GM12892 (cell line): ENCODE results near the gene SLAMF7.
A peak's percentile ranks its signal among the peaks of the same experiment; 100 is the strongest.
"Not testable (repeated sequence)": the region's sequence is repeated elsewhere in the genome, so short reads cannot be mapped to it uniquely, and the experiment has no call there.

Source experiments
- DNase-seq: peaks from one replicate; pipeline ENCODE4 v3.0.0; 2011; ENCODE audit not compliant: insufficient read length
- FAIRE-seq: peaks from 2 replicates; lab custom pipeline; 2011; peaks lifted over from hg19 to GRCh38; lab: Jason Lieb, UNC
- POLR2A ChIP-seq: IDR thresholded peaks from 2 replicates; pipeline ENCODE4 v1.6.1; 2011; ENCODE audit warnings: low read depth, low read length, control low read depth
- POLR2AphosphoS5 ChIP-seq: IDR thresholded peaks from 2 replicates; pipeline ENCODE4 v1.6.1; 2011; ENCODE audit warnings: low read depth, low read length, control low read depth
- TAF1 ChIP-seq: IDR thresholded peaks from 2 replicates; pipeline ENCODE4 v1.6.1; 2011; ENCODE audit warnings: low read depth, mild to moderate bottlenecking, control low read depth, low read length, borderline replicate concordance

The SLAMF7 gene

GRCh38 chr1:160723332-160723731 is 15.7 kb upstream of the SLAMF7 start:
- TF ChIP-seq POLR2AphosphoS5 (no peak), TAF1 (no peak), POLR2A (no peak)
- no peak for FAIRE-seq
- no peak for DNase-seq

- DNase-seq: no peak
- FAIRE-seq: peak; percentile 70
- TF ChIP-seq POLR2AphosphoS5 (no peak), POLR2A (no peak), TAF1 (no peak)
Measured at GRCh38 chr1:160724465-160725242, 14.4 kb upstream of the SLAMF7 start.

- peak; percentile 68 for TF ChIP-seq POLR2A
- TF ChIP-seq TAF1: no peak
- peak; percentile 57 for TF ChIP-seq POLR2AphosphoS5
- FAIRE-seq (peak; percentile 70), DNase-seq (no peak)
Measured at GRCh38 chr1:160726114-160726497, 12.9 kb upstream of the SLAMF7 start.

- FAIRE-seq: peak; percentile 97
- TF ChIP-seq POLR2A (no peak), TAF1 (no peak), POLR2AphosphoS5 (no peak)
- DNase-seq: peak; percentile 41
Measured at GRCh38 chr1:160726498-160727315, 12.3 kb upstream of the SLAMF7 start.

DNA sequence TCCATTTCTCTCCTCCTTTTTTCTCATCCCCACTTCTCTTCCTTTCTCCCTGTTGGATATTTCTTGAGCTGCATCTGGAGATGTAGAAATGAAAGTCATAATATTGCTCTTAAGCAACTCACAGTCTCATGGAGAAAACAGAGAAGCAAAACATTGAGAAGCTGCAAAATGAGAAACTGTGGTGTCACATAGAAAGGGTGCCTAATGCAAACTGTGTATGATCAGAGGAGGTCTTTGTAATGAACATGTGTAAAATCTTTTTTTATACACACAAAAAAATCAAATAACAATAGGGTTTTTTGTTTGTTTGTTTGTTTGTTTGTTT is 11.8 kb upstream of the SLAMF7 start:
- TF ChIP-seq POLR2AphosphoS5: no peak
- TF ChIP-seq TAF1: no peak
- TF ChIP-seq POLR2A: no peak
- no peak for FAIRE-seq
- no peak for DNase-seq

- not testable (repeated sequence) for DNase-seq, FAIRE-seq
Measured at GRCh38 chr1:160731564-160731963, 7.5 kb upstream of the SLAMF7 start.

- FAIRE-seq (peak; percentile 65), DNase-seq (no peak)
- TF ChIP-seq POLR2A (no peak), TAF1 (no peak), POLR2AphosphoS5 (no peak)
Measured at GRCh38 chr1:160731990-160732389, 7.1 kb upstream of the SLAMF7 start.

DNA sequence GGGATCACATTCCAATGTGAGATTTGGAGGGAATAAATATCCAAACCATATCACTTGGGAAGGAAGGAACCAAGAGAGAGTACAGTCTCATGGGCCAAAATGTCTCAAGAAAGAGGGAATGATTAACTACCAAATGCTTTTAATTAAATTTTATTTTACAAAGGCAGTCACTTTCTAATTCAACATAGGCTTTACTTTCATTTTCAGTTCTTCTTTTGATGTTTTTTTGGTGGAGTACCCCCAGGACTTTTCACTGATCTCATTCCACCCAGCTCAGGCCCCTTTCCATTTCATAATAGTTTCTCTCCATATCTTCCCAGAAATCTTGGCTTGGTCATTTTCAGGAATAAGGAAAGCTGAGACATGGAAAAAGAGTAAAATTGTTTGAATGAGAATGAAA is 5.1 kb upstream of the SLAMF7 start:
- DNase-seq (no peak), FAIRE-seq (no peak)
- TF ChIP-seq POLR2AphosphoS5: no peak
- no peak for TF ChIP-seq POLR2A
- no peak for TF ChIP-seq TAF1

DNA sequence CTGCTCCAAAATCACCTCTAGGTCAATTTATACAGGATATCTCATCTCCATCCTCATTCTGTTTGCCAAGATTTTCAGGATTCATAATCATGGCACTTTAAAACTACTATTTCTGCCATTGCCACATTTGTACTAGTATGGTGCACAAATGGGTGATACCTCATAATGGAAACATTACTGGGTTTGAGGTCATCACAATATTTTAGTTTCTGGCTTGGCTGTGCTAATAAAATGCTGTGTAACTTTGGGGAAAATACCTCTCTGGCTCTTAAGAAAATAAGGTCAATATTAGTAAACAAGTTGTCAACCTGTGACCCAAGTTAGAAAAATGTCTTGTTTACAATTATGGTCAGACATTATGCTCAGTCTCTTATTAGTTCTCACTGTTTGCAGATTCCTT is 4.7 kb upstream of the SLAMF7 start:
- DNase-seq: no peak
- no peak for FAIRE-seq
- no peak for TF ChIP-seq POLR2A

DNA sequence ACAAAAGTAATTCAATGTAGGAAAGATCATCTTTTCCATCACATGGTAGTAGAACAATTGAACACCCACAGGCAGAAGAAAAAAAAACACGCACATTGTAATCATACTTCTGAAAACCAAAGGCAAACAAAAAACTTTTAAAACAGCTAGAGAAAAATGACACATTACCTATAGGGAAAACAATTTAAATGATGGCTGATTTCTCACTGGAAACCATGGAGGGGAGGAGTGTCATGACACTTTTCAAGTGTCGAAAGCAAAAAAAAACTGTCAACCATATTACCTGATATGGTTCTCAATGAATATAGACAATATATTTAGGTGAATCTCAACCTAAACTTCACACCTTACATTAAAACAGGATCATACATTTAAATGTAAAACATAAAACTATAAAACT is 776 bp upstream of the SLAMF7 start:
- no peak for TF ChIP-seq POLR2AphosphoS5
- no peak for TF ChIP-seq TAF1
- TF ChIP-seq POLR2A: no peak
- FAIRE-seq: peak; percentile 82
- no peak for DNase-seq

DNA sequence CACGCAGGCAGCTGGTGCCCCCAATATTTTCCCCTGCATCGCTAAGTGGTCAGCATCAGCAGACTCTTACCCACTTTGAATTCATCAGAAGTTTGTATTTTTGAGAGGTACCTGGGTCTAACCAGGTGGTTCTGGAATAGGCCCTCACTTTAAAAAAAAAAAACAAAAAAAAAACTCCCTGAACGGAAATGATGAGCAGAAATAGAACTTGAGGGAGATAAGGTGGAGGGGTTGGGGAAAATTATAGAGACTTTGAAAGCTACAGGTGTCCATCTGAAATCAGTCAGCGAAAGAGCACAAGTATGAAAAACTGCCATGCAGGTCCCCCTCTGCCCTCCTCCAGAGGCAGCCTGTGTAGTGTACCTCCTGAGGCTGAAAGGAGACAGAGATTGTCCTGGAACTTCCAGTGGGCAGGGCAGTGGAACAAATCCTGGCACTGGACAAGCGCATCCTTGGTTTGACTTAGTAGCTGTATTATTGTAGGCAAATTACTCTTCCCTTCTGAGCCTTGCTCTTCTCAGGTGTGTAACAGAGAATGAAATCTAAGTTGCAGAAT is 1.2 kb downstream of the SLAMF7 start:
- TF ChIP-seq TAF1 (no peak), POLR2A (no peak), POLR2AphosphoS5 (no peak)
- FAIRE-seq (peak; percentile 65), DNase-seq (no peak)

DNA sequence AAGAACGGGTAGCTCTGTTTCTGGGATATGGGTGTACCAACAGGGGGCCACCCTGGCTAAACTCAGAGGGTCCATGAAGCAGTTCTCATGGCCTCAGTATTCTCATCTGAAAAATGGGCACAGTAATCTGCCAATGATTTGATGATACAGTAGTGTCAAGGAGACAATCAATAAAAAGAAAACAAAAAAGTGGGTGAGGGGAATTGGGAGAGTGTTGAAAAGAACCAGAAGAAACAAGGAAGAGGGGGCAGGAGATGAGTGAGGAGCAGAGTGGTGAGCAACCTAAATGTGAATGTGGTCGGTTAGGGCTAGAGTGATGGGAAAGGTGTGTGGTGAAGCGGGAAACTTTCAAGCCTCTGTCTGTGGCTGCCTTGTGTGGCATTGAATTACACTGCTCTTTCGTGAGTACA is 2.0 kb downstream of the SLAMF7 start:
- DNase-seq: no peak
- TF ChIP-seq POLR2AphosphoS5 (no peak), TAF1 (no peak), POLR2A (no peak)
- peak; percentile 91 for FAIRE-seq
